ENCODE measurements around the gene DFFA. TPM values are rescaled to one million over a fixed set of nuclear protein-coding genes. Genes with fewer than 3 reads are reported as not detected.

Gene DFFA
- polyA plus RNA-seq, 2 of the 4 experiments (the other 2 are of a cell fraction) = 28.5 to 31.7 TPM

DNA sequence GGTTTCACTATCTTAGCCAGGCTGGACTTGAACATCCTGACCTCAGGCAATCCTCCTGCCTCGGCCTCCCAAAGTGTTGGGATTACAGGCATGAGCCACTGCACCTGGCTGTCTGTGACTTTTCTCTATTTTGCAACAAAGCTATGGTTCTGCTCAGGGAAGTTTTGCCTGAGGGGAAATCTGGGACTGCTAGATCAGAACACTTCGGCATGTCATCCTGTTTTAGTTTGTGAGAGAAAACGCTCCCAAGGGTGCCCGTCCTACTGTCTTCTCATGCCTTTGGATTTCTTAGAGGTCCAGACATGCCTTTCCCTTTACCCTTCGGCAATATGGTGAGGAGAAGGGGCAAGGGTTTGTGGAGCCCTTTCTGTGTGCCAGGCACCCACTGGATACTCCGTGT, 28.1 kb downstream of the DFFA start:
- POLR2A ChIA-PET = interaction anchor here (0.6 to 1.7 kb wide), 2 partner anchors 14 to 15 kb away, joined by 3 to 5 read pairs; no protein-coding TSS in a partner anchor
- CTCF ChIA-PET = interaction anchor here (1.0 to 5.6 kb wide), 3 partner anchors 14 to 67 kb away, joined by 3 to 25 read pairs (median 12); partner anchors contain the start of gene CENPS
- DNase-seq (ENCODE audit: low read depth in 1 of 2, low spot score in 1 of 2) = no peak
- no peak overlapping the region for H3K27ac ChIP-seq
- no peaks in the 10 kb centered on the region for H3K4me1 ChIP-seq
- no peaks in the 10 kb centered on the region for H3K9me3 ChIP-seq
- H3K4me3 ChIP-seq = no peak overlapping the region
- no peak overlapping the region for H3K4me2 ChIP-seq
- no peak for FAIRE-seq
- no peak for TF ChIP-seq SMC3 (IDR thresholded peaks at IDR 0.05)
- ATAC-seq = no peak
- 92% methylated on average over 6 of the region's 6 CpGs for WGBS (ENCODE audit: missing lambda C conversion rate)

DNA sequence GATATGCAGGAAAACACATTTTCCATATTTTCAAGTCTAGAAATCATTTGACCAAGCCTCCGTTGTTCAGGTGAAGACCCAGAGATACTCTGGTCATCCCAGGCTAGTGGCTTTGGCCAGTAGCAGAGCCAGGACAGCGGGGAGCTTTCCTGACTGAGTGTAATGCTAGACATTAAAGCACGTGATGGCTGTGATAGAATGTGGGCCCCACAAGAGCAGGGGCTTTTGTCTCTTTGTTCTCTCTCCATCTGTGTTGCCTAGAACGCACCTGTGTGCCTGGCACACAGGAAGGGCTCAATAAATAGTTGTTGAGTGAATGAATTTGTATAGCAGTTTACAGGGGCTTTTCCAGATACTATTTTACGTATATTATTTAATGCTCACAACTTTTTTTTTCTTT, 31.5 kb downstream of the DFFA start:
- DNase-seq (ENCODE audit: low read depth in 1 of 2, low spot score in 1 of 2) (no peak), ATAC-seq (no peak), FAIRE-seq (no peak)
- H3K4me3 ChIP-seq = no peak overlapping the region
- POLR2A ChIA-PET = no interaction called here
- no peaks in the 10 kb centered on the region for H3K9me3 ChIP-seq
- no peak for TF ChIP-seq ZNF302 (CRISPR knock-in tag; IDR thresholded peaks at IDR 0.05)
- no peak for TF ChIP-seq JUN (IDR thresholded peaks at IDR 0.05)
- TF ChIP-seq RNF2 (IDR thresholded peaks at IDR 0.05; ENCODE audit: borderline replicate concordance, low read depth) = no peak
- no peak for TF ChIP-seq MYC (IDR thresholded peaks at IDR 0.05; ENCODE audit: borderline replicate concordance, low read length)
- no peak for TF ChIP-seq NR3C1 (IDR thresholded peaks at IDR 0.05)
- TF ChIP-seq, protein P1, sequence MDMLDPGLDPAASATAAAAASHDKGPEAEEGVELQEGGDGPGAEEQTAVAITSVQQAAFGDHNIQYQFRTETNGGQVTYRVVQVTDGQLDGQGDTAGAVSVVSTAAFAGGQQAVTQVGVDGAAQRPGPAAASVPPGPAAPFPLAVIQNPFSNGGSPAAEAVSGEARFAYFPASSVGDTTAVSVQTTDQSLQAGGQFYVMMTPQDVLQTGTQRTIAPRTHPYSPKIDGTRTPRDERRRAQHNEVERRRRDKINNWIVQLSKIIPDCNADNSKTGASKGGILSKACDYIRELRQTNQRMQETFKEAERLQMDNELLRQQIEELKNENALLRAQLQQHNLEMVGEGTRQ (IDR thresholded peaks at IDR 0.05) = no peak
- no peak for TF ChIP-seq NPAS2 (CRISPR knock-in tag; IDR thresholded peaks at IDR 0.05; ENCODE audit: borderline replicate concordance)
- no peak for TF ChIP-seq MAZ (IDR thresholded peaks at IDR 0.05; ENCODE audit: borderline replicate concordance, low read depth, low read length)
- no peak for TF ChIP-seq FOSB (CRISPR knock-in tag; IDR thresholded peaks at IDR 0.05)
- TF ChIP-seq, protein P2, sequence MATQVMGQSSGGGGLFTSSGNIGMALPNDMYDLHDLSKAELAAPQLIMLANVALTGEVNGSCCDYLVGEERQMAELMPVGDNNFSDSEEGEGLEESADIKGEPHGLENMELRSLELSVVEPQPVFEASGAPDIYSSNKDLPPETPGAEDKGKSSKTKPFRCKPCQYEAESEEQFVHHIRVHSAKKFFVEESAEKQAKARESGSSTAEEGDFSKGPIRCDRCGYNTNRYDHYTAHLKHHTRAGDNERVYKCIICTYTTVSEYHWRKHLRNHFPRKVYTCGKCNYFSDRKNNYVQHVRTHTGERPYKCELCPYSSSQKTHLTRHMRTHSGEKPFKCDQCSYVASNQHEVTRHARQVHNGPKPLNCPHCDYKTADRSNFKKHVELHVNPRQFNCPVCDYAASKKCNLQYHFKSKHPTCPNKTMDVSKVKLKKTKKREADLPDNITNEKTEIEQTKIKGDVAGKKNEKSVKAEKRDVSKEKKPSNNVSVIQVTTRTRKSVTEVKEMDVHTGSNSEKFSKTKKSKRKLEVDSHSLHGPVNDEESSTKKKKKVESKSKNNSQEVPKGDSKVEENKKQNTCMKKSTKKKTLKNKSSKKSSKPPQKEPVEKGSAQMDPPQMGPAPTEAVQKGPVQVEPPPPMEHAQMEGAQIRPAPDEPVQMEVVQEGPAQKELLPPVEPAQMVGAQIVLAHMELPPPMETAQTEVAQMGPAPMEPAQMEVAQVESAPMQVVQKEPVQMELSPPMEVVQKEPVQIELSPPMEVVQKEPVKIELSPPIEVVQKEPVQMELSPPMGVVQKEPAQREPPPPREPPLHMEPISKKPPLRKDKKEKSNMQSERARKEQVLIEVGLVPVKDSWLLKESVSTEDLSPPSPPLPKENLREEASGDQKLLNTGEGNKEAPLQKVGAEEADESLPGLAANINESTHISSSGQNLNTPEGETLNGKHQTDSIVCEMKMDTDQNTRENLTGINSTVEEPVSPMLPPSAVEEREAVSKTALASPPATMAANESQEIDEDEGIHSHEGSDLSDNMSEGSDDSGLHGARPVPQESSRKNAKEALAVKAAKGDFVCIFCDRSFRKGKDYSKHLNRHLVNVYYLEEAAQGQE (IDR thresholded peaks at IDR 0.05) = no peak
- no peak for TF ChIP-seq MAFK (IDR thresholded peaks at IDR 0.05; ENCODE audit: partially characterized antibody)
- no peak for TF ChIP-seq SREBF2 (IDR thresholded peaks at IDR 0.05)
- no peak overlapping the region for H3K4me2 ChIP-seq
- no peak overlapping the region for H3K27ac ChIP-seq
- CTCF ChIA-PET = interaction anchor here (5.6 kb wide), 1 partner anchor 10 kb away, joined by 25 read pairs; the partner anchor contains the start of gene CENPS
- H3K4me1 ChIP-seq = no peaks in the 10 kb centered on the region
- WGBS (ENCODE audit: missing lambda C conversion rate) = 100% methylated on average over 5 of the region's 5 CpGs

DNA sequence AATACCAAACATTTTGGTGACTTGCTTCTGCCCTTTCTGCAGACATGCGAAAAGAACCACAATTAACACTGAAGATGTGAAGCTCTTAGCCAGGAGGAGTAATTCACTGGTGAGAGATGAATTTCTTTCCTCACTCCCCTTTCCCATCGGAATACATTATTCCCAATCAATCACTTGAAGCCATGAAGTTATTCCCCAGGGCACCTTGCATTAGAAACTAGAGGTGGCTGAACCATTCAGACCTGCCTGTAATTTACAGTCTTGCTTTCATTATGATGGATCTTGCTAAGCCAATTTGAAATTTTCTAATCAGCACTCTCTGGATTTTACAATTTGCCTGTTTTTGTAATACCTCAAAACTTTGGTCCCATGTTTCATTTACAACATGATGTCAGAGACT, 32.0 kb downstream of the DFFA start:
- POLR2A ChIA-PET = no interaction called here
- no peak overlapping the region for H3K27ac ChIP-seq
- H3K4me3 ChIP-seq = no peak overlapping the region
- no peaks in the 10 kb centered on the region for H3K9me3 ChIP-seq
- H3K4me1 ChIP-seq = no peaks in the 10 kb centered on the region
- CTCF ChIA-PET = interaction anchor here (2.4 kb wide), 1 partner anchor 10 kb away, joined by 7 read pairs; the partner anchor contains the start of gene CENPS
- 98% methylated on average over 2 of the region's 2 CpGs for WGBS (ENCODE audit: missing lambda C conversion rate)
- FAIRE-seq (no peak), ATAC-seq (no peak), DNase-seq (ENCODE audit: low read depth in 1 of 2, low spot score in 1 of 2) (no peak)
- H3K4me2 ChIP-seq = no peak overlapping the region
- TF ChIP-seq EP300 (IDR thresholded peaks at IDR 0.05) = no peak
- TF ChIP-seq, protein P2 (IDR thresholded peaks at IDR 0.05) = no peak
- TF ChIP-seq RCOR1 (IDR thresholded peaks at IDR 0.05; ENCODE audit: low read depth, low read length) = no peak

All from A549 (cell line).